ENCODE measurements around the gene DEPDC4.
"Not testable (repeated sequence)": the region's sequence is repeated elsewhere in the genome, so short reads cannot be mapped to it uniquely, and the experiment has no call there.

DEPDC4 gene

DNA sequence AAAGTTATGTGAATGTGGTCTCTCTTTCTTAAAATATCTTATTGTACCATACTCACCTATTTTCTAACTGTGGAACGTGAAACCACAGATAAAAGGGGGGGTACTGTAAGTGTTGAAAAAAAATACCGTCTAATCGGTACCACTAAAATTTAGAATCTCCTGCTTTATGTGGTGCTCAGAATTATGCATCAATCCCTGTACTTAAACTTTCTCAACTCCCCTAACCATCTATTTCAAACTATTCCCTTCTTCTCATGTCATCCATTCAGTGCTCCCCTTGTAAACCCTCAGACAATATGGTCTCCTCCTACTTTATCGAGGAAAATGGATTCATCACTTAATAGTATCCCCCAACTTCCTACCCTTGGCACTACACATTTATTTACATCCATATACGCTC lies 23.7 kb downstream of the DEPDC4 start:
- DNase-seq (ENCODE audit: low read depth), result no peak
- no peak overlapping the region for H3K4me3 ChIP-seq (ENCODE audit: control insufficient read depth, low read depth, low read length)
- TF ChIP-seq, protein P1, sequence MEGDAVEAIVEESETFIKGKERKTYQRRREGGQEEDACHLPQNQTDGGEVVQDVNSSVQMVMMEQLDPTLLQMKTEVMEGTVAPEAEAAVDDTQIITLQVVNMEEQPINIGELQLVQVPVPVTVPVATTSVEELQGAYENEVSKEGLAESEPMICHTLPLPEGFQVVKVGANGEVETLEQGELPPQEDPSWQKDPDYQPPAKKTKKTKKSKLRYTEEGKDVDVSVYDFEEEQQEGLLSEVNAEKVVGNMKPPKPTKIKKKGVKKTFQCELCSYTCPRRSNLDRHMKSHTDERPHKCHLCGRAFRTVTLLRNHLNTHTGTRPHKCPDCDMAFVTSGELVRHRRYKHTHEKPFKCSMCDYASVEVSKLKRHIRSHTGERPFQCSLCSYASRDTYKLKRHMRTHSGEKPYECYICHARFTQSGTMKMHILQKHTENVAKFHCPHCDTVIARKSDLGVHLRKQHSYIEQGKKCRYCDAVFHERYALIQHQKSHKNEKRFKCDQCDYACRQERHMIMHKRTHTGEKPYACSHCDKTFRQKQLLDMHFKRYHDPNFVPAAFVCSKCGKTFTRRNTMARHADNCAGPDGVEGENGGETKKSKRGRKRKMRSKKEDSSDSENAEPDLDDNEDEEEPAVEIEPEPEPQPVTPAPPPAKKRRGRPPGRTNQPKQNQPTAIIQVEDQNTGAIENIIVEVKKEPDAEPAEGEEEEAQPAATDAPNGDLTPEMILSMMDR (conservative IDR thresholded peaks at IDR 0.05; ENCODE audit: control insufficient read depth, insufficient read depth, low read depth, low read length), result no peak

DNA sequence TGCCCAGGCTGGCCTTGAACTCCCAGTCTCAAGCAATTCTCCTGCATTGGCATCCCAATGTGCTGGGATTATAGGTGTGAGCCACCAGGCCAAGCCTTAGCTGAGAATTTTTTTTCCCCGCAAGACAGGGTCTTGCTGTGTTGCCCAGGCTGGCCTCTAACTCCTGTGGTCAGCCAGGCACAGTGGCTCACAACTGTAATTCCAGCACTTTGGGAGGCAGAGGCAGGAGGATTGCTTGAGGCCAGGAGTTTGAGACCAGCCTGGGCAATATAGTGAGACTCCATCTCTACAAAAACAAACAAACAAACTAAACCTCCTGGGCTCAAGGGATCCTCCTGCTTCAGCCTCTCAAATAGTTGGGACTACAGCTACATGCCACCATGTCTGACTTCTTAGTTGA lies 27.3 kb downstream of the DEPDC4 start:
- H3K4me3 ChIP-seq (ENCODE audit: control insufficient read depth, low read depth, low read length), result no peak overlapping the region
- no peak for DNase-seq (ENCODE audit: low read depth)
- TF ChIP-seq, protein P1 (conservative IDR thresholded peaks at IDR 0.05; ENCODE audit: control insufficient read depth, insufficient read depth, low read depth, low read length), result no peak

DNA sequence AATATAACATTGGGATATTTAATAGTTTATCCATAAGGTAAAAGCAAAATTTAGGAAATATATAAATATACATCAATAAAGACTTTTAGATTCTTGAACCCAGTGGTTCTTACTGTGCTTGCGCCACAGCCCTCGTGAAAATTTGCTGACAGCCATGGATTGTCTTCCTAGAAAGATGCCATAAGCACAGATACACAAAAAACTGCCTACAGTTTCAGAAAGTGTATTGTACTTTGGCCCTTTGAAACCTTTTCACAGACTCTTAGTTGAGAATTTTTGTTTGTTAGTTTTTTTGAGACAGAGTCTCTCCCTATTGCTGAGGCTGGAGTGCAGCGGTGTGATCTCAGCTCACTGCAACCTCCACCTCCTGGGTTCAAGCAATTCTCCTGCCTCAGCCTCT lies 28.1 kb downstream of the DEPDC4 start:
- no peak overlapping the region for H3K4me3 ChIP-seq (ENCODE audit: control insufficient read depth, low read depth, low read length)
- DNase-seq (ENCODE audit: low read depth), result no peak
- TF ChIP-seq, protein P1 (conservative IDR thresholded peaks at IDR 0.05; ENCODE audit: control insufficient read depth, insufficient read depth, low read depth, low read length), result no peak

DNA sequence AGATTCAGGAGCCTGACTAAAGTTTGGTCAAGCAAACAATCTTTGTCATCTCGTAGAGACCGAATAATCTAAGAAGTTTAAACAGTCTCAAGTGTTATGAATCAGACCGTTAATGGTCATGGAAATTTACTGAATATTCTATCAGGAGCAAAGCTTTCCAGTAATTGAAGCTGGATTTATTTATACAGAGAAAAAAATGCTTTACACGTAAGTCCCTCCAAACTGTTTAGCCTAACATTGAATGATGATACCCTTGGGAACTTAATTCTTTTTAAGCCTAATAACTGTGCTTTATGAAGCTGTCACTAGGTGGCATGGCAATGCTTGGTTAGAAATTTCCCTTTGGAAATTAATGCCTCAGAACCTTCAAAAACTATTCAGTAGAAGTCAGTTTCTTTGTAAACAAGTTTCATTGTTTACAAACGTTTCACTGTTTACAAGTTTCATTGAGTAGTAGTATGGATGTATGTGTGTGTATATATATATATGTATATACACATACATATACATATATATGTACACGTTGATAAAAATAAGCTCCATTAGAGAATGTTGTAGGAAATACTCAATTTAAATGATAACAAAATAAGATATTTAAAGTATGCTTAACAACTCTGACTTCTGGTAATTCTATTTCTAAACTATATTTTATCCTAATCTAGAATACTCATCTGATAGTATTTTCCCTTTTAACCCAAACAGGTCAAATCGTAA lies 32.1 kb downstream of the DEPDC4 start:
- TF ChIP-seq, protein P1 (conservative IDR thresholded peaks at IDR 0.05; ENCODE audit: control insufficient read depth, insufficient read depth, low read depth, low read length), result peak; percentile 93
- peak overlapping the region; percentile 39 for H3K4me3 ChIP-seq (ENCODE audit: control insufficient read depth, low read depth, low read length)
- DNase-seq (ENCODE audit: low read depth), result peak; percentile 86

DNA sequence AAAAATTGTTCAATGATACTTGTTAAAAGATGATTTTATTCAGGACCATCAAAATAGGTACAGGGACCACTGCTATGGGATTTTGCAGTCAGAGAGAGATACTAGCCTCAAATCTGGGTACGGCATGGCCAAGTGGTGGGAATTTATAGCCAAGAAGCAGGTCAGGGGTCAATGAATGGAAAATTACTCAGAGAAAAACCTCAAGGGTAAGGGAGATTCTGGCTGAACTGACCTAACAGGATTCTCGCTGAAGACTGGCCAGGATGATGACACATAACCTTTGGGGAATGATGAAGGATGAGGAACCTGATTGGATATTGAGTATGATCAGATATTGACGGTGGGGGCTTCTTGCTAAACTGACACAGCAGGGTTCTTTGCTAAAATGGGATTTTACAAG lies 32.7 kb downstream of the DEPDC4 start:
- TF ChIP-seq, protein P1 (conservative IDR thresholded peaks at IDR 0.05; ENCODE audit: control insufficient read depth, insufficient read depth, low read depth, low read length), result no peak
- peak; percentile 95 for DNase-seq (ENCODE audit: low read depth)
- H3K4me3 ChIP-seq (ENCODE audit: control insufficient read depth, low read depth, low read length), result peak overlapping the region; percentile 39

DNA sequence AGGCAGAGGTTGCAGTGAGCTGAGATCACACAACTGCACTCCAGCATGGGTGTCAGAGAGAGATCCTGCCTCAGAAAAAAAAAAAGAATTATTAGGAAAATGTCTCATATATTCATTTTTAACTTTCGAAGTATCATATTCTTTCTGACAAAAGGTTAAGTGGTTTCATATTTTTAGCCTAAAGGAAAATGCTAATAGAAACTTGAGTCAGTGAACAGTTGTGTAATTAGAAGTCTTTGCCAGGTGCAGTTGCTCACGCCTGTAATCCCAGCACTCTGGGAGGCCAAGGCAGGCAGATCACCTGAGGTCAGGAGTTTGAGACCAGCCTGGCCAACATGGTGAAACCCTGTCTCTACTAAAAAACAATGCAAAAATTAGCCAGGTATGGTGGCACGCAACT lies 35.0 kb downstream of the DEPDC4 start:
- H3K4me3 ChIP-seq (ENCODE audit: control insufficient read depth, low read depth, low read length), result not testable (repeated sequence)
- peak; percentile 4 for DNase-seq (ENCODE audit: low read depth)

DNA sequence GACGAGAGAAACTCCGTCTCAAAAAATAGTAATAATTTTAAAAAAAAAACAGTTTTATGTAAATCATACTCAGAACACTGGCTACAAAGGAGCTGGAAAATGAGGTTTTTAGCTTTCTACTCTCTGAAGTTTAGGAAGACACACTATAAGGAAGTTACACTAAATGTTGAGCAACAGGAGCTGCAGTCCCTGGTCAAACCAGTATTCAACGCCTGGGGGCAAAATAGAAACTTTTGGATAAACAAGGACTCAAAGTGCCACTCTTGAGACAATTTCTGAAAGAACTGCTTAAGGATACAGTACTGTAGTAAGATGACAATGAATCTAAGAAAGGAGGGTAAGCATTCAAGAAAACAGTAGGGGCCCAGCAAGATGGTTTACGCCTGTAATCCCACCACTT lies 37.0 kb downstream of the DEPDC4 start:
- no peak overlapping the region for H3K4me3 ChIP-seq (ENCODE audit: control insufficient read depth, low read depth, low read length)
- TF ChIP-seq, protein P1 (conservative IDR thresholded peaks at IDR 0.05; ENCODE audit: control insufficient read depth, insufficient read depth, low read depth, low read length), result no peak
- DNase-seq (ENCODE audit: low read depth), result no peak

Measured in fibroblast of mammary gland (primary cell).